HG03060 (cell line): ENCODE results near the gene TCOF1.

Source experiments
- ATAC-seq: cut with Tn5 transposase; IDR thresholded peaks from one replicate; pipeline ENCODE4 v1.9.1; 2021; ENCODE audit warnings: low read depth, moderate number of reproducible peaks; ENCODE audit not compliant: unreplicated experiment

Gene TCOF1

DNA sequence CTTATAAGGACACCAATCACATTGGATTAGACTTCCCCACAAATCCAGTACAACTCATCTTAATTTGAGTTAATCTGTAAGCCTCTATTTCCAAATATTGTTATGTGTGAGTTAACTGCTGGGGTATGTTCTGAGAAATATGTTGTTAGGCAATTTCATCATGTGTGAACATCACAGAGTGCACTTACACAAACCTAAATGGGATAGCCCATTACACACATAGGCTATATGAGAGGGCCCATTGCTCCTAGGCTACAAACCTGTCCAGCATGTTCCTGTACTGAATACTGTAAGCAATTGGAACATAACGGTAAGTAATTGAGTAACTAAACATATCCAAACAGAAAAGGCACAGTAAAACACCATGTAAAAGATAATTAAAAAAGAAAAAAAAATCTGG is 35.7 kb upstream of the TCOF1 start:
- ATAC-seq, result no peak

DNA sequence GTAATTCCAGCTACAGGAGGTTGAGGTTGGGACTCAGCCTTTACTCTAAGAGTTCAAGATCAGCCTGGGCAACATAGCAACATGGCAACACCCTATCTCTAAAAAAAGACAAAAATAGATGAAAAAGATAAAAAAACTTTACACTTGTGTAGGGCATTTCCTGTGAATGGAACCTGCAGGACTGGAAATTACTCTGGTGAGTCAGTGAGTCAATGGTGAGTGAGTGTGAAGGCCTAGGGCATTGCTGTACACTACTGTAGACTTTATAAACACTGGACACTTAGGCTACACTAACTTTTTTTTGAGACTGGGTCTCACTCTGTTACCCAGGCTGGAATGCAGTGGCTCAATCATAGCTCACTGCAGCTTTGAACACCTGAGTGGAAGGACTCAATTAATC is 35.3 kb upstream of the TCOF1 start:
- ATAC-seq, result no peak

- ATAC-seq, result no peak
Measured at GRCh38 chr5:150323092-150323491, 34.4 kb upstream of the TCOF1 start.

- ATAC-seq, result no peak
Measured at GRCh38 chr5:150323819-150324218, 33.7 kb upstream of the TCOF1 start.

- ATAC-seq, result no peak
Measured at GRCh38 chr5:150325426-150325825, 32.1 kb upstream of the TCOF1 start.

DNA sequence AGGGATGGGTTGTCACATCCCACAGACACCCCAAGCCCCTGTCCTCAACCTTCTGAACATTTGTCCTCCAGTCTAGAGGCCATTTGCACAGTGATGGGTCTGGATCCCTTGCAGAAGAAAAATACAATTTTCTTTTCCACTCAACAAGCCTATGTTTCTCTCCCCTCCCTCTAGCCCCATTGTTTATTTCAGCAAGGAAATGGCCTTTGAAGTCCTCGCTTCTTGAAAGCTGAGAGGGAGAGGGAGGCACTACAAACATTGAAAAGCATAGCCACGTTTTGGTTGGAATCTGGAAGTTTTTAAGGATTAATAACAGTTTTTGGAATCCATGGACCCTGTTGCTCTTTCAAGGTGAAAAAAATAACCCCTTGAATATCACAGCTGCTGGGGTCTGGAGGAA is 30.8 kb upstream of the TCOF1 start:
- ATAC-seq, result no peak

- ATAC-seq, result no peak
Measured at GRCh38 chr5:150327139-150327538, 30.4 kb upstream of the TCOF1 start.

DNA sequence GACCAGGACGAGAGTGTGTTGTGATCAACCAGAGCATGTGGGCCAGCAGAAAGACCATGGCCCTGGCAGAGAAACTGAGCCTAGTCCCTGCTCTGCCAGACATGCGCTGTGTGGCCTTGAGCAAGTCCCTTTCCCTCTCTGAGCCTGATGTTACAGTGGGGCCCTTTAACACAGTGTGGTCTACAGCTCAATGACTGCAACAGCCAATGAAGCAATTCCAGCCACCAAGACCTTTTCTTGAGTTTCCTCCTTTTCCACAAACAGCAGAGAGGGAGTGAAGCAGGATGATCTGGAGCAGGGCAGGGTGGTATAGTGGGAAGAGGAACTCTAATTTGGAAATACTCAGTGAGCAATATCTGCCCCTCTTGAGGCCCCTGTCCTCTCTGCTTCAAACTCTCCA is 29.0 kb upstream of the TCOF1 start:
- ATAC-seq, result no peak

GRCh38 chr5:150329038-150329437 is 28.5 kb upstream of the TCOF1 start:
- ATAC-seq, result no peak

DNA sequence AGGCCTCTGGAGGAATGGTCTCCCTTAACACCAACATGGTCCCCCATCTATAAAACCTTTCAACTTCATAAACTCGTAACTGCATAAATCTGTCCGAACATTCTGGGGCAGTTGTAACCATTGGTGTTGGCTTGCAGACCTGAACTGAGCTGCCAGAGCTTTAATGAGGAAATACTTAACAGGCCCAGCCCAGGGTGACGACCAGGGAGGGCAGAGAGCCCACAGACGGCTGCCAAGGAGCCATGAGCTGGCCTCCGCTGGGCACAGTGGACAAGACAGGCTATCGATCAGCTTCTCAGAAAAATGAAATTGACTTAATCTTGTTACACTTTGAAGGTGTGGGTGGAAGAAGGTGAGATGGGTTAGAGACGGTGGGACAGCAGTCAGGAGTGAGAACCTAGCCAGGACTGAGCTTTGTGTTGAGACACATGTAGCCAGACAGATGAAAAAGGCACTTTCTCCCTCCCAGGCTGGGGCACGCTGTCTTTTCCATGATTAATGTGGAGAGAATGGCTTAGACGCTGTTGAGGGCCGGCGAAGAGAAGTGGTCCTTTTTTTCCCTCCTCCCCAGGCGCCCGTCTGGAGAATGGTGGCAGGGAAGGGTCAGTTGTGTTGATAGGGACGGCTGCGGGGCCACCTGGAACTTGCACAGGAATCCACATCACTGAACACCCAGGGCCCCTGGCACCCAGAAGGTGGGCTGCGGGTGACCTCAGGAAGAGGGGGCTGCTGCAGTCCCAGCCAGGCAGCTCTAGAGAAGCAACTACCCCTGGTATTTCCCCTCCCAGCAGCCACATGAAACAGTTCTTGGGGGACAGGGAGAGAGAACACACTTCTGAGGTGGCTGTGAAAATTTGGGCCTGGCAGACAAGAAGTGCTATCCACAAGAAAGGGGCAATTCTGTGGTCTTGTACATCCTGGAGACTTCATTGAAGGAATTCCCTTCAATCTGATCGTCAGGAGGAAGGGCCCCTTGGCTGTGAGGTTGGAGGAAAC is 27.3 kb upstream of the TCOF1 start:
- no peak for ATAC-seq

DNA sequence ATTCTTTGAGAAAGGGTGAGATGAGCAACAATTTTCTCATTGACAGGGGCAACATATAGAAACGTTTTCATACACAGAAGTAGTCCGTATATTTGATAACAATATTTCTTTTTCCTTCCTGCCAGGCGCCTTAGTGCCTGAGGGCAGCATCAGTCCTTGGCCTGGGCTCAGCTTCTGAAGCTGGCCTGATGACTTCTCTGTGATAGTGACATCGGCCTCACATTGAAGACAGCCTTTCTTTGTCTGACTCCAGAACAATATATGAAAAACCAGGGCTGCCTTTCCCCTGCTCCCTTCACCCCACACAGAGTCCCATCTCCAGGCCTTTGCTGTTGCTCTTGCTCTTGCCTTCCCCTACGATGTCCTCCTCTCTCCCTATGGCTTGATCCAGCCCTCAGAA is 24.1 kb upstream of the TCOF1 start:
- no peak for ATAC-seq

DNA sequence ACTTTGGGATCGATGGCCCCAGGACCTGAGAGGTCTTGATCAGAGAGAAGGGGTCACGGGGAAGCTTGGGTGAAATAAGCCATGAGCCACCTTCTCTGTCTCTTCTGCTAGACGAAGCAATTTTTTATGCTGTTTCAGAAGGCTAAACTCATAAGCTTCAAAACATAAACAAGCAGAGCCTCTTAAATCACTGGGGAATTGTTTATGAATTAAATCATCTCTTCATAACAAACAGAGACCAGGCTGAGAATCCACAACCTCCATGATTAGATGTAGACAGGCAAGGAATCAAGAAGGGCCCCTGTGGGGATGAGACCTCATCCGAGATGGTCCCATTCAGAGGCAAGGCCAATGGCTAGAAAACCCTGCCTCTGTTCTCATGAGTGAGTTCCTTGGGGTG is 21.7 kb upstream of the TCOF1 start:
- ATAC-seq, result no peak

DNA sequence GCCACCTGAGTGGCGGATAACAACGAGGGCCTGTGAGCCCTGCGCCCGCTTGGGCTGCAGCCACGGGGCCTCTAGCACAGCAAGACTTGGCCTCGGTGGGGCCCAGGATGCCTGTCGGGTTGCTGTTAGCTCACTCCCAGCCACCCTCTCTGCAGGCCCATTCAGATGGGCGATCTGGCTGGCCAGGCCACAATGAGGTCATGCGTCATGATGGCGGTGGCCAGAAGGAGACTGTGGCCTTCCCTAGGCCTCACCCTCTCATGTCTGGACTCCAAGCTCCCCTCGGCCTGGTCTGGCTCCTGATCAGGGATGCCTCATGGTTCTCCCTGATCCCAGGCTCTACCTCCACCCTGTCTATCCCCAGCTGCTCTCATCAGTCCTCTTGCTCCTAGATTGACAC is 19.0 kb upstream of the TCOF1 start:
- ATAC-seq, result no peak

- no peak for ATAC-seq
Measured at GRCh38 chr5:150339165-150339564, 18.3 kb upstream of the TCOF1 start.

- ATAC-seq, result no peak
Measured at GRCh38 chr5:150339841-150340240, 17.7 kb upstream of the TCOF1 start.

DNA sequence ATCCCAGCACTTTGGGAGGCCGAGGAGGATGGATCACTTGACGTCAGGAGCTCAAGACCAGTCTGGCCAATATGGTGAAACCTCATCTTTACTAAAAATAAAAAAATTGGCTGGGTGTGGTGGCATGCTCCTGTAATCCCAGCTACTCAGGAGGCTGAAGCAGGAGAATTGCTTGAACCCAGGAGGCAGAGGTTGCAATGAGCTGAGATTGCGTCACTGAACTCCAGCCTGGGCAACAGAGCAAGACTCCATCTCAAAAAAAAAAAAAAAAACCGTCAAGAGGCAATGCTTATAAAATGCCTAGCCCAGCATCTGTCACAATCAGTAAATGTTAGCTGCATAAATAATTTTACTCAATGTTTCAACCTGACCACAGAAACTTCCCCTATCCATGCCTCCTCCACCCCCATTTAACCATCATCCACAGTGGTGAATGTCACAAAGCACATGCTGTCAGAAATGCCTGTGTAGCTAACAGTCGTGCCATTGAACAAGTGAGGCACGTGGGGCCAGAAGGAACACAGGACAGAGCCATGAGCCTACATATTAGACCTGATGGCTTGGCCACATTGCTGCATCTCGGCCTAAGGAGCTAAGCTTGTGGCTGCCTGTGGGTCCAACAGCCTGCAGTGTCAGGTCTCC is 16.8 kb upstream of the TCOF1 start:
- ATAC-seq, result no peak

- ATAC-seq, result no peak
Measured at GRCh38 chr5:150341331-150341730, 16.2 kb upstream of the TCOF1 start.

DNA sequence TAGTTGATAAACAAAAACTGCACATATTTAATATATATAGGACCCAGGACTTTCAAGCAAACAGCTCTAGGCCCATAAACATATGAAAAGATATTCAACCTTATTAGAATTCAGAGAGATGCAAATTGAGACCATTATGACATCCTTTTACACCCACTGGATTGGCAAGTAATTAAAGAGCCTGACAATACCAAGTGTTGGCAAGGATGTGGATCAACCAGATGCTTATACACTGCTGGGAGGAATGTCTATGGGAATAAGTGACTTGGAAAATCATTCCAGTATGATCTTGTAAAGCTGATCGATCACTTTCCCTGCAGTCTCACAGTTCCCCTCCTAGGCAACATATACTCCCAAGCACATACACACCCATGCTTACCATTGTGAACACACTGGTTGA is 15.5 kb upstream of the TCOF1 start:
- ATAC-seq, result no peak

DNA sequence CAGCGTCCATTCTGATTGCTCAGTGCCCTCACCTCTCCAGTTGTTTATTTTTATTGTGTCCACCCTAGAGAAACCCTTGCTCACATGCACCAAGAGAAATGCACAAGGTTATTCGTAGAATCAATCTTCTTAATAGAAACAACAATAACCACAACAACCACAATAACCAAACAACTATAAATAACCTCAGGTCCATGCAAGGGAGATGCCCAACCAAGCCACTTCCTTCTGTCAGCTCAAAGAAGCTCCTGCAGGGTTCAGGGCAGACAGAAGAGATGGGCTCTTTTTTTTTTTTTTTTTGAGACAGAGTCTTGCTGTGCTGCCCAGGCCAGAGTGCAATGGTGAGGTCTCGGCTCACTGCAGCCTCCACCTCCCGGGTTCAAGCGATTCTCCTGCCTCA is 14.9 kb upstream of the TCOF1 start:
- no peak for ATAC-seq

GRCh38 chr5:150343994-150344631 is 13.4 kb upstream of the TCOF1 start:
- ATAC-seq, result no peak

- no peak for ATAC-seq
Measured at GRCh38 chr5:150345716-150346115, 11.8 kb upstream of the TCOF1 start.
